Mesodermal cell (in vitro differentiated cells): Measurements from ENCODE around the gene CELSR1.

Experiments used
- H3K27ac ChIP-seq: 2 replicates; pipeline ENCODE4 v1.7.0; 2013; ENCODE audit warnings: mild to moderate bottlenecking, low read depth, low read length, moderate library complexity; ENCODE audit not compliant: severe bottlenecking
- H3K36me3 ChIP-seq: 2 replicates; pipeline ENCODE4 v1.7.1; 2013; ENCODE audit warnings: mild to moderate bottlenecking, low read length, moderate library complexity; ENCODE audit not compliant: control insufficient read depth, insufficient read depth
- H3K4me1 ChIP-seq: one replicate; pipeline ENCODE4 v1.7.1; 2013; ENCODE audit warnings: mild to moderate bottlenecking, low read length; ENCODE audit not compliant: insufficient read depth, control insufficient read depth, poor library complexity, severe bottlenecking
- H3K4me3 ChIP-seq: 2 replicates; pipeline ENCODE4 v1.7.0; 2013; ENCODE audit warnings: low read length, control low read depth, mild to moderate bottlenecking; ENCODE audit not compliant: insufficient read depth, poor library complexity, severe bottlenecking; ENCODE audit errors: extremely low read depth
- H3K9me3 ChIP-seq: 2 replicates; pipeline ENCODE4 v1.7.1; 2013; ENCODE audit warnings: mild to moderate bottlenecking, low read length, moderate library complexity; ENCODE audit not compliant: control insufficient read depth
- whole genome bisulfite sequencing, 2 experiments: methylation state at CpG; one replicate each; pipeline ENCODE4 v1.1.5; 2013; ENCODE audit warnings: missing lambda C conversion rate in 2 of 2; ENCODE audit not compliant: insufficient coverage in 2 of 2; 5-methylcytosine and 5-hydroxymethylcytosine counted together

The CELSR1 gene

DNA sequence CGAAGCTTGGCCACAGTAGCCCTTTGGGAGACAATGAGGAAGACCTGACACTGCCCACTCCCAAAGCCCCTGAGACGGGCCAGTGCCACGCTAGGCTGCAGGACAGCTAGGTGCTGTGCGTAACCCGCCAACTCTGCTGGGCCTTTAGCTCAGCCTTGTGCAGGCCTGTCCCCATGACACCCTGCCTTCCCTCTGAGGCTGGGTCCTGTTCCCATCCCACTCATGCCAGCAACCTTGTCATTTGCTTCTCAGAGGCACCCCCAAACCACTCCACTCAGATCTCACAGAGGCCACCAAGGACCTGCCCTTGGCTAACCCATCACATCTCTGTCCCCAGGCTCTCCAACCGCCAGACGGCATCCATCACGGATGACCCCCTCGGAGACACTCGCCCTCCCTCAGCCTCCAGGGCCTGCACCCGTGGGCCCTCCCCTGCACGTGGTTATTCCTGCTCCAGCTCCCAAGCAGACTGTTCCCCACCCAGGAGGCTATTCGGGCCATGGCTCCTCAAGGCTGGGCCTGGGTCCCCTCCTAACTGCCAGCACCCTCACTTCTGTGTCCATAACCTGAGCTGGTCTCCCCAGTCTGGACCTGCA lies 11.1 kb downstream of the CELSR1 start:
- WGBS, 2 experiments = 89 to 95% methylated on average over 10 to 12 of the region's 13 CpGs
- no peaks in the 10 kb centered on the region for H3K9me3 ChIP-seq
- H3K27ac ChIP-seq = no peak overlapping the region
- H3K36me3 ChIP-seq = no peaks in the 10 kb centered on the region
- no peak overlapping the region for H3K4me3 ChIP-seq
- peaks cover 13% of the 10 kb centered on the region for H3K4me1 ChIP-seq

DNA sequence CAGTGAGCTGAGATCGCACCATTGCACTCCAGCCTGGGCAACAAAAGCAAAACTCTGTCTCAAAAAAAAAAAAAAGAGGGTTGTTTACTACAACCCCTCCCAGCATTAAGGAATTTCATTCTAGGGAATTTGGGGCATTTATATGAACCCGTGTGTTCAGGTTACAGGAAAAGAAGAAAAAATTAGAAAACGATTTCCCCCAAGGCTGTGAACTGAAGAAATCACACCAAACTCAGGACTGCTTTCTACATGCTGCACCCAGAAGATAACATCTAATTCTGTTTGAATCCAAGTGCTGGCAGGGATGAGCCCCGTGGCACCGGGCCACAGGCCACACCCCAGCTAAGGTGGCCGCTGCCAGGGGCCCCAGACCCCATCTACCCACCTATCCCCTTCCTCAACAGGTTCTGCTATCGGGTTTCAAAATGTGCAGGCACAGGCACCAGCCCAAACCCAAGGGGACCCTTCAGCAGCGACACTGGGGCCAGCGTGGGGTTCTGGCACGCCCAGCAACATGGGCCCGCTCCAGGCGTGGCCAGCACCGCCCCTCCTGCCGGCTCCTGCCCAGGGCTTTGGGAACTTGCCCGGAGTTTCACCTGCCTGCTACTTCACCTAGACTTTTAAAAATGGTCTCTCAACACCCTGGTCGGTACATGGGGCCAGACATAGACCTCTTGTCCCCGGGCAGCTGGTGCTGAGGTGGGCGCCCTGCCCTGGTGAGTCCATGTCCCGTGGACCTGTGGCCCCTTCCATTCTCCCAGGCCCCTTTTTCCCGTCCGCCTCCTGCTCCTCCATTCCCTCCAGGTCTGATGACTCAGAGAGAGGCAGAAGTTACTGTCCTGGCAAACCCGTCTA lies 11.8 kb downstream of the CELSR1 start:
- Histone ChIP-seq H3K36me3 (no peaks in the 10 kb centered on the region), H3K4me1 (peaks cover 13% of the 10 kb centered on the region), H3K9me3 (no peaks in the 10 kb centered on the region), H3K27ac (no peak overlapping the region), H3K4me3 (no peak overlapping the region)
- WGBS, 2 experiments = 92 to 93% methylated on average over 19 to 22 of the region's 22 CpGs

DNA sequence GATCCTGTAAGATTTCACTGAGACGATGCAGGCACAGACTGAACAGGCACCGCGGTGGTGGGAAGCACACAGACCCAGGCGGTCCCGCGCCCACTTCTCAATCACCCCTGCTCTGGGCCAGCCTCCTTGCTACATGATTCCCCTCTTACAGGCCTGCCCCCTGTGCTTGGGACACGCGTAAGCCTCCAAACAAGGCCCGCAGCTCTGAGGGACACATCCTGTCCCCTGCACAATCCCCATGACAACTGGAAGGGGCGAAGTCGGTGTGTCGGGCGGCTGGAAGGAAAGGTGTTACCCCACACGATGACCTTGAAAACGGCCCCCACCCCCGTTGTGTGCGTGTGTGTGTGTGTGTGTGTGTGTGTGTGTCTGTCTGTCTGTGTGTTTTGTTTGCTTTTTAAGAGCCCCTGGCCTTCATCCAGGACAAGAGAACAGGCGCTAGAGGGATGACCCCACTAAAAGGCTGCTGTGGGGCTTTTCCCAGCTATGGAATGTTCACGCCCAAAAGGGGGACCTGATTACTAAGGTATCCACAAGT lies 13.1 kb downstream of the CELSR1 start:
- 83 to 86% methylated on average over 17 to 19 of the region's 19 CpGs for WGBS, 2 experiments
- H3K36me3 ChIP-seq = no peaks in the 10 kb centered on the region
- H3K4me1 ChIP-seq = peaks cover 10% of the 10 kb centered on the region

DNA sequence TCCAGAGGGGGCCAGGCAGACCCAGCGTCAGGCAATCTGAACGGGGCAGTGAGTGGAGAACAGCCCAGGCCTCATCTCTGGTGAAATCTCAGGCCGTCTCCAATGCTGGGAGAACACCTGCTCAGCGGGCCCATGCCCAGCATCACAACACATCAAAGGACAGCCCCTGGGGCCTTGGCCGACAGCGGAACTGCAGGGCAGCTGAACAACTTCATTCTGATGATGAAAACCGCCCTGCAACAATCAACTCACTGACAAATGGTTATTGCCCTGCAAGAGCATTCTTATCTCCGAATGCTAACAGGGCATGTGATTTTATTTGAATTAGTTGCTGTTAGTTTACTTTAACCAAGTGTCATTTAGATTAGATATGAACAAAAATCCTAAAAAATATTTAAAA lies 14.6 kb downstream of the CELSR1 start:
- WGBS, 2 experiments = 30 to 36% methylated on average over 4 to 6 of the region's 8 CpGs
- H3K4me3 ChIP-seq = no peak overlapping the region
- peaks cover 6% of the 10 kb centered on the region for H3K4me1 ChIP-seq
- H3K27ac ChIP-seq = no peak overlapping the region
- no peaks in the 10 kb centered on the region for H3K36me3 ChIP-seq
- H3K9me3 ChIP-seq = no peaks in the 10 kb centered on the region

More for the DNA sequence above, 13.1 kb downstream of the CELSR1 start:
- H3K27ac ChIP-seq = no peak overlapping the region
- no peak overlapping the region for H3K4me3 ChIP-seq
- no peaks in the 10 kb centered on the region for H3K9me3 ChIP-seq

DNA sequence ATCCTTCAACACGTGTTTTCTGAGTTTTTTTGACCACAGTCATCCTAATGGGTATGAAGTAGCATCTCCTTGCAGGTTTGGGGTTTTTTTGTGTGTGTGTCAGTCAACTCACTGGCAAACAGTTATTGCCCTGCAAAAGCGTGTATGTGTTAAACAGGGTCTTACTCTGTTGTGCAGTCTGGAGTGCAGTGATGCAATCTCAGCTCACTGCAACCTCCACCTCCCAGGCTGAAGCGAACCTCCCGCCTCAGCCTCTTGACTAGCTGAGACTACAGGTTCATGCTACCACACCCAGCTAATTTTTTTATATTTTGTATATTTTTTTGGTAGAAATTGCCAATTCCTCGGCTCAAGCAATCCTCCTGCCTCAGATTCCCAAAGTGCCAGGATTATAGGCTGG lies 15.4 kb downstream of the CELSR1 start:
- Histone ChIP-seq H3K4me1 (peaks cover 6% of the 10 kb centered on the region), H3K36me3 (no peaks in the 10 kb centered on the region), H3K9me3 (no peaks in the 10 kb centered on the region), H3K27ac (no peak overlapping the region), H3K4me3 (no peak overlapping the region)
- 88 to 100% methylated on average over 1 to 3 of the region's 5 CpGs for WGBS, 2 experiments

DNA sequence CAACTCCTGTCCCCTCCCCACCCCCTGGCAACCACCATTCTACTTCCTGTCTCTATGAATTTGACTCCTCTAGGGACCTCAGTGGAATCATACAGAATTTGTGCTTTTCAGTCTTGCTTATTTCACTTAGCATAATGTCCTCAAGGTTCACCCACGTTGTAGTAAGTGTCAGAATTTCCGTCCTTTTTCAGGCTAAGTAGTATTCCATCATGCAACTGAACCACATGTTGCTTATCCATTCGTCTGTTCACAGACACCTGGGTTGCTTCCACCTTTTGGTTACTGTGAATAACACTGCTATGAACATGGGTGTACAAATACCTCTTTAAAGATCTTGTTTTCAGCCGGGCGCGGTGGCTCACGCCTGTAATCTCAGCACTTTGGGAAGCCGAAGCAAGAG lies 16.5 kb downstream of the CELSR1 start:
- WGBS, 2 experiments = 95% methylated on average over 8 of the region's 8 CpGs
- Histone ChIP-seq H3K36me3 (no peaks in the 10 kb centered on the region), H3K4me1 (peaks cover under 1% of the 10 kb centered on the region), H3K9me3 (no peaks in the 10 kb centered on the region), H3K4me3 (no peak overlapping the region), H3K27ac (no peak overlapping the region)

DNA sequence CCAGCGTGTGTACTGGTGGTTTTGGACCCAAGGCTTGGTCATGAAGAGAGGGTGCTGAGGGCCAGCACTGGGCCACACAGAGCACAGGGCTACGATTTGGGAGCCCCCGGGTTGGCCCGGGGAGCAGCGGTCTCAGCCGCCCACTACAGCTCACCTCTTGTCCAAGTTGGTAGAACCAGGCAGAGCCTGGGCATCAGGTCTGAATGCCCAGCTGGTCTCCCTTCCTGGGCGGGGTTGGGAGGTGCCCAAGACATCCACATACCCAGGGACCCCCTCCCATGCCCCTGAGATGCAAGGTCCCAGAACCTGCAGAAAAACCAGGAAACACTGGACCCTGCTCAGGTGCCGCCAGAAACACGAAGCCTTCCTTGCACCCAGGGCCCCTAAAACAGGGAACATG lies 18.0 kb downstream of the CELSR1 start:
- no peaks in the 10 kb centered on the region for H3K36me3 ChIP-seq
- no peak overlapping the region for H3K4me3 ChIP-seq
- 88 to 98% methylated on average over 4 to 8 of the region's 9 CpGs for WGBS, 2 experiments
- peaks cover 13% of the 10 kb centered on the region for H3K4me1 ChIP-seq
- H3K9me3 ChIP-seq = no peaks in the 10 kb centered on the region
- no peak overlapping the region for H3K27ac ChIP-seq

DNA sequence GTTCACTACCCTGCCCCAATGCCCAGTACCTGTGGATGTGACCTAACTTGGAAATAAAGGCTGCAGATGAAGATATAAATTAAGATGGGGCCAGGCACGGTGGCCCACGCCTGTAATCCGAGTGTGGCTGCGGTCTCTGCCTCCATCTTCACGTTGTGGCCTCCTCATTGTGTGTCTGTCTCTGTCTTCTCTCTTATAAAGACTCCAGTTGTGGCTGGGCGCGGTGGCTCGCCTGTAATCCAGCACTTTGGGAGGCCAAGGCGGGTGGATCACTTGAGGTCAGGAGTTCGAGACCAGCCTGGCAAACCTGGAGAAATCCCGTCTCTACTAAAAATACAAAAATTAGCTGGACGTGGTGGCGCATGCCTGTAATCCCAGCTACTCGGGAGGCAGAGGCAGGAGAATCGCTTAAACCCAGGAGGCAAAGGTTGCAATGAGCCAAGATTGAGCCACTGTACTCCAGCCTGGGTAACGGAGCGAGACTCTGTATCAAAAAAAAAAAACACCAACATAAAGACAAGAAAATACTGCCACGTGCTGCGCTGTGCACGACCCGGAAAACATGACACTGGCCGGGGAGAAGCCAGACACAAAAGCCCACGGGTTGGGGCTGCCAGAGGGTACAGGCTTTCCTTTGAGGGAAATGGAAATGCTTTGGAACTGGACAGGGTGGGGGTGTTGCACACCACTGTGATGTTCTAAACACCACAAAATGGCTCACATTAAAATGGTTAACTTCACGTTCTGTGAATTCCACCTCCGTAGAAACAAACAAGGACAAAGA lies 18.7 kb downstream of the CELSR1 start:
- Histone ChIP-seq H3K36me3 (no peaks in the 10 kb centered on the region), H3K4me3 (no peak overlapping the region), H3K27ac (no peak overlapping the region), H3K4me1 (peaks cover 14% of the 10 kb centered on the region), H3K9me3 (no peaks in the 10 kb centered on the region)
- 95 to 97% methylated on average over 23 of the region's 25 CpGs for WGBS, 2 experiments

DNA sequence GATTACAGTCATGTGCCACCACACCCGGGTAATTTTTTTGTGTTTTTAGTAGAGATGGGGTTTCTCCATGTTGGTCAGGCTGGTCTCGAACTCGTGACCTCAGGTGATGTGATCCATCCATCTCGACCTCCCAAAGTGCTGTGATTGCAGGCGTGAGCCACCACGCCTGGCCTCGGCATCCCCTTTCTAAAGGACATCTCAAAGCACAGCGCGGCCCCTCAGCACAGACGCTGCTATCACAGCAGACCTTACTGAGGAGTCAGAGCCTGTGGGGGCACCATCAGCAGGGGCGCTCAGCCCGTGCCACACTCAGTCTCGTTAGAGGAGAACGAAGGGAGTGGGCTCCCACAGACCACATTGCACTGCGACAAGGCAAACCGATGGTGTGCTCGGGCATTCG lies 19.4 kb downstream of the CELSR1 start:
- no peaks in the 10 kb centered on the region for H3K36me3 ChIP-seq
- H3K9me3 ChIP-seq = no peaks in the 10 kb centered on the region
- 92 to 94% methylated on average over 16 to 18 of the region's 18 CpGs for WGBS, 2 experiments
- H3K4me1 ChIP-seq = peaks cover 14% of the 10 kb centered on the region
- H3K4me3 ChIP-seq = no peak overlapping the region
- H3K27ac ChIP-seq = no peak overlapping the region

DNA sequence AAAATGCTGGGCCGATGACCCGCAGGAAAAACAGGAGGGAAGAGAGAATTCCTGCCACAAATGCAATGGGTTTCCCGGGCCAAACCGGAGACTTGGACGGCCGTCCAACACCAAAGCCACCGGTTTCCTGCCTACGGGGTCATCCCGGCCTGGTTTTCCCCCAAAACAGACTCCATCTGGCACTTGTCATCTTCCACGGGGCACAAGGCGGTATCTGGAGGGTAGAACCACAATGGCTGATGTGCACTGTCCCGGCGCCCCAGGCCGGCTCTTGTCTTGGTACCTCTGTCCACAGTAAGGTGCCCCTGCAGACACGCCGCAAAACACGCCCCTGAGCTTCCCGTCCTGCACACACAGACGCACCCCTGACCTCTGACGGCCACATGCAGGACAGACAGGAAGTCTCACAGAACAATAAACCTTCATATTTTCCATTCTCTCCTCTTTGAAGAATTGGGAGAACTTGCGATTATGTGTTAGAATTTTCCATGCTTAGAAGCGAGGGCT lies 20.1 kb downstream of the CELSR1 start:
- Histone ChIP-seq H3K36me3 (no peaks in the 10 kb centered on the region), H3K27ac (no peak overlapping the region), H3K4me1 (peaks cover 14% of the 10 kb centered on the region), H3K9me3 (no peaks in the 10 kb centered on the region), H3K4me3 (no peak overlapping the region)
- WGBS, 2 experiments = 86 to 92% methylated on average over 19 to 22 of the region's 22 CpGs
